ENCODE results near the gene ITPK1.

ITPK1 gene

DNA sequence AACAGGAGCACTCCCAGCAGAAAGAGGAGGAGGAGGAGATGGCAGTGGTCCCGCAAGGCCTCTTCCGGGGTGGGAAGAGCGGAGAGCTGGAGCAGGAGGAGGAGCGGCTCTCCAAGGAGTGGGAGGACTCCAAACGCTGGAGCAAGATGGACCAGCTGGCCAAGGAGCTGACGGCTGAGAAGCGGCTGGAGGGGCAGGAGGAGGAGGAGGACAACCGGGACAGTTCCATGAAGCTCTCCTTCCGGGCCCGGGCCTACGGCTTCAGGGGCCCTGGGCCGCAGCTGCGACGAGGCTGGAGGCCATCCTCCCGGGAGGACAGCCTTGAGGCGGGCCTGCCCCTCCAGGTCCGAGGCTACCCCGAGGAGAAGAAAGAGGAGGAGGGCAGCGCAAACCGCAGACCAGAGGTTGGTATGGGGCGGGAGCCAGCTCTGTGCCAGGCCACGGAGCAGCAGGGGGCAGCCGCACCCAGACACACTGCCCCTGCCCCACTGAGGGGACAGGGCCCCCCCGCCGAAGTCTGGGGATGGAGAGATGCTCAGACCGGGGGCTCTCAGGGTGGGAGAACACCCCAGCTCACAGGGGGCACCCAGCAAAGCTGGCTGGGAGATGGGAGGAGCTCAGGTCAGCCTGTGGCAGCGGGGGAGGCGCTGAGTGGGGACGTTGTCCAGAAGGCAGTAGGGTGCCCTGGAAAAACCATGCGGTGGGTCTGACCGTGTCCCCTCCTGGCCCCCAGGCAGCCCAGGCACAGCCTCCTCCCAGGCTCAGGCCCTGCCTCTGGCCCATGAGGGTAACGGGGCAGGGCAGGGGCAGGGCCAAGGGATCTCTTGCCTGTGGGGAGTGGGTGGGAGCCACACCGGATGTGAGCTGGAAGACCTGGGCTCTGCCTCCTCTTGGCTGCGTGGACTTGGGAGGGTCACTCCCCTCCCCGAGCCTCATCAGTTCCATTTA lies 183.0 kb downstream of the ITPK1 start:
- Histone ChIP-seq H3K9ac (ENCODE audit: low read depth, low read length) (no peak overlapping the region), H3K4me3 (ENCODE audit: low read length) (no peak overlapping the region), H3K9me3 (ENCODE audit: insufficient read depth, low read depth, low read length) (no peaks in the 10 kb centered on the region), H3K4me1 (ENCODE audit: insufficient read depth, low read length) (no peaks in the 10 kb centered on the region), H3K27ac (ENCODE audit: low read depth, low read length) (no peak overlapping the region), H3K27me3 (ENCODE audit: insufficient read depth, low read length) (no peaks in the 10 kb centered on the region), H3K36me3 (ENCODE audit: insufficient read depth, low read length) (no peaks in the 10 kb centered on the region)
- 90% methylated on average over 35 of the region's 35 CpGs for WGBS

DNA sequence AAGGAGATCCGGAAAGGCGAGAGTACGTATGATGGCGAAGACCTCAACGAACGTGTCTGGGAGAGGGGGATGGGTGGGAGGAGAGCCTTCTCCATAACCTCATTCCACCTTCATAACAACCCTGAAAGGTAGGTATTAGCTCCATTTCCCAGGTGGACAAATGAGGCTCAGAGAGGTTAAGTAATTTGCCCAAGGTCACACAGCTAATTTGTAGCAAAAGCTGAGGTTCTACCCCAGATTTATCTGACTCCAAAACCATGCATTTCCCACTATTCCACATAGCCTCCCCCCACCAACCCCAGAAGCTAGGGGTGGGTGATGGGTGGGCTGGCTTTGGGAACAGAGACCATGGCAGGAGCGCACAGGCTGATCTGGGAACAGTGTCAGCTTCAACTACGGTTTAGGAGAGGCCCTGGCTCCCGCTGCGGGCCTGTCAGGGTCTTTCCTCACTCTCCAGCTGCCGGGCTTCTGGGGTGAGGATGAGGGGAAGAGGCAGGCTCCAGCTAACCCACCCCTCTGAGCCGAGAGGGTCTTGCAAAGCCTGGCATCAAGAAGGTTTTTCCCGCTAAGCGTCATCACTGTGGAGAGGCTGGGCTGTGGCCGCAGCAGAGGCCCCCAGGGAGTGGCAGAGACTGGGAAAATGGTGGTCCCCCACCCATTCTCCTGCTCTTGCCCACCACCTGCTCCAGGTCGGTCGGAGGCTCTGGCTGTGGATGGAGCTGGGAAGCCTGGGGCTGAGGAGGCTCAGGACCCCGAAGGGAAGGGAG lies 183.9 kb downstream of the ITPK1 start:
- H3K9ac ChIP-seq (ENCODE audit: low read depth, low read length), result no peak overlapping the region
- H3K4me1 ChIP-seq (ENCODE audit: insufficient read depth, low read length), result no peaks in the 10 kb centered on the region
- no peaks in the 10 kb centered on the region for H3K9me3 ChIP-seq (ENCODE audit: insufficient read depth, low read depth, low read length)
- no peaks in the 10 kb centered on the region for H3K27me3 ChIP-seq (ENCODE audit: insufficient read depth, low read length)
- no peak overlapping the region for H3K27ac ChIP-seq (ENCODE audit: low read depth, low read length)
- 95% methylated on average over 16 of the region's 18 CpGs for WGBS
- no peaks in the 10 kb centered on the region for H3K36me3 ChIP-seq (ENCODE audit: insufficient read depth, low read length)
- no peak overlapping the region for H3K4me3 ChIP-seq (ENCODE audit: low read length)

DNA sequence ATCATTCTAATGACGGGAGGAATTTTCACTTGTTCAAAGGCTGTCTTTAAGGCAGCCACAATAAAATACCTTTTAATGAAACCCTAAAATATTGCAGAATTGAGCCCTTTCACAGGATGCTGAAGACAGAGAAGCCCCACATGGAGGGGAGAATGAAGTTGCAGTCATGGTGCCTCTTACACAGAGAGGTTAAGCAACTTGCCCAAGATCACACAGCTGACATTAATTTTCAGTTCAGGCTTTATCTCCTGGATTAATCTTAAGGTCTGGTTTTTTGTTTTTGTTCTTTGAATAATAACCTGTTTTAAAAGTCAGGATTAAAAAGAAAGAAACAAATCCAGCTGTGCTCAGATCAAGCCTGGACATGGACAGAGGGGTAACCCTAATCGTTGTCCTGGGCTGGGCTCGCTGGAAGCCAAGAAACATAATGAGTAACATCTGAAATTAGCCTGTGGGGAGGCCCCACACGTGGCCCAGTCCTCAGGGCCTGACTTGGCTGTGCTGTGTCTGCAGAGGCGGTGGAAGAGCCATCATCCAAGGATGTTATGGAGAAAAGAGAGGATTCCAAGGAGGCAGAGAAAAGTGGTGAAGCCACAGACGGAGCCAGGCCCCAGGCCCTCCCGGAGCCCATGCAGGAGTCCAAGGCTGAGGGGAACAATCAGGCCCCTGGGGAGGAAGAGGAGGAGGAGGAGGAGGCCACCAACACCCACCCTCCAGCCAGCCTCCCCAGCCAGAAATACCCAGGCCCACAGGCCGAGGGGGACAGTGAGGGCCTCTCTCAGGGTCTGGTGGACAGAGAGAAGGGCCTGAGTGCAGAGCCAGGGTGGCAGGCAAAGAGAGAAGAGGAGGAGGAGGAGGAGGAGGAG lies 184.8 kb downstream of the ITPK1 start:
- no peak overlapping the region for H3K9ac ChIP-seq (ENCODE audit: low read depth, low read length)
- H3K36me3 ChIP-seq (ENCODE audit: insufficient read depth, low read length), result no peaks in the 10 kb centered on the region
- H3K4me3 ChIP-seq (ENCODE audit: low read length), result no peak overlapping the region
- WGBS, result 86% methylated on average over 8 of the region's 8 CpGs
- H3K4me1 ChIP-seq (ENCODE audit: insufficient read depth, low read length), result no peaks in the 10 kb centered on the region
- H3K27ac ChIP-seq (ENCODE audit: low read depth, low read length), result no peak overlapping the region
- H3K9me3 ChIP-seq (ENCODE audit: insufficient read depth, low read depth, low read length), result no peaks in the 10 kb centered on the region
- no peaks in the 10 kb centered on the region for H3K27me3 ChIP-seq (ENCODE audit: insufficient read depth, low read length)

DNA sequence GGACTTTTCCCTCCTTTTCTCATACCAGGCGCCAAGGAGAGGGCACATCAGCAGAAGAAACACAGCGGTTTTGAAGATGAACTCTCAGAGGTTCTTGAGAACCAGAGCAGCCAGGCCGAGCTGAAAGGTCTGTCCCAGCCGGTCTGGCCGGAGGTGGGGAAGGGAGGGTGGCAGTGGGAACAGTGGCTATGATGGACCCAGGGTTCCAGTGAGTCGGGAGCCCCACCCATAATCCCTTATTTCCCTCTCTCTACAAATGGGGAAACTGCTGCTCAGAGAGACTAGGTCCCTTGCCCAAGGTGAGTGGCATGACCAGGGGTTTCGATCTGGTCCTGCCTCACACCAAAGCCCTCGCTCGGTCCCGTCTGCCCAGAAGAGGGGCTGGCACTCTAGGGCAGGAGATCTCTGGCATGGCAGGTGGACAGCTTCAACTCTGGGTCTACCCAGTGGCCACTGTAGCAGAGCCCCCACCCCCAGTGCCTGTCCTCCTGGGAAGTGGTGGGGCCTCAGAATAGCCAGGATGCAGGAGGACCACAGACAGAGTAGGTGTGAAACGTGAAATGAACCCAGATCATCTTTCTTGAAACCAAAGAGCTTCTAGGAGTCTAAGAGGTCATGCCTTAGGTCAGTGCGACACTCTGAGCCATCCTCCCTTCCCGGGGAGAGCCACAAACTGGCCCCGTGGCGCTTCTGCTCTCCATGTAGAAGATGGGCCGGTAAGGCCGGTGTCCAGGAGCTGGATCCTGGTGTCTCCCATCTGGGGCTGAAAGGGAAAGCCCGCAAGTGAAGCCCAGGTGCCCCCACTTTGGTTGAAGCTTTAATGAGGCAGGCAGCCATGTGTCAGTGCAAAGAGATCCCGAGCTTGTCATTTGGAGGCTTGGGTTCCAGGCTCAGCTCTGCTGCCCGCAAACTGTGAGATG lies 185.8 kb downstream of the ITPK1 start:
- Histone ChIP-seq H3K27me3 (ENCODE audit: insufficient read depth, low read length) (no peaks in the 10 kb centered on the region), H3K9me3 (ENCODE audit: insufficient read depth, low read depth, low read length) (no peaks in the 10 kb centered on the region), H3K4me1 (ENCODE audit: insufficient read depth, low read length) (0 out of 2 replicates have a peak, but pooled peaks cover under 1% of the 10 kb centered on the region), H3K36me3 (ENCODE audit: insufficient read depth, low read length) (no peaks in the 10 kb centered on the region), H3K4me3 (ENCODE audit: low read length) (no peak overlapping the region), H3K27ac (ENCODE audit: low read depth, low read length) (no peak overlapping the region), H3K9ac (ENCODE audit: low read depth, low read length) (no peak overlapping the region)
- WGBS, result 91% methylated on average over 20 of the region's 20 CpGs

GRCh38 chr14:92928961-92929688 lies 186.6 kb downstream of the ITPK1 start:
- 89% methylated on average over 12 of the region's 12 CpGs for WGBS

GRCh38 chr14:92928258-92928629 lies 187.5 kb downstream of the ITPK1 start:
- WGBS, result 93% methylated on average over 2 of the region's 3 CpGs
- H3K36me3 ChIP-seq (ENCODE audit: insufficient read depth, low read length), result no peaks in the 10 kb centered on the region

More at GRCh38 chr14:92928961-92929688, 186.6 kb downstream of the ITPK1 start:
- H3K4me1 ChIP-seq (ENCODE audit: insufficient read depth, low read length), result peaks cover 4% of the 10 kb centered on the region; the same call in 1 of the 2 replicates
- H3K9ac ChIP-seq (ENCODE audit: low read depth, low read length), result no peak overlapping the region
- 0 out of 2 replicates have a peak, but pooled peaks cover under 1% of the 10 kb centered on the region for H3K27me3 ChIP-seq (ENCODE audit: insufficient read depth, low read length)
- no peaks in the 10 kb centered on the region for H3K9me3 ChIP-seq (ENCODE audit: insufficient read depth, low read depth, low read length)
- H3K4me3 ChIP-seq (ENCODE audit: low read length), result no peak overlapping the region
- no peaks in the 10 kb centered on the region for H3K36me3 ChIP-seq (ENCODE audit: insufficient read depth, low read length)
- H3K27ac ChIP-seq (ENCODE audit: low read depth, low read length), result no peak overlapping the region

GRCh38 chr14:92927349-92928257 lies 188.1 kb downstream of the ITPK1 start:
- peaks cover 7% of the 10 kb centered on the region; the same call in 1 of the 2 replicates for H3K27me3 ChIP-seq (ENCODE audit: insufficient read depth, low read length)
- no peak overlapping the region for H3K4me3 ChIP-seq (ENCODE audit: low read length)
- 83% methylated on average over 14 of the region's 14 CpGs for WGBS
- H3K4me1 ChIP-seq (ENCODE audit: insufficient read depth, low read length), result peaks cover 6% of the 10 kb centered on the region; the same call in 1 of the 2 replicates
- H3K9ac ChIP-seq (ENCODE audit: low read depth, low read length), result no peak overlapping the region
- H3K27ac ChIP-seq (ENCODE audit: low read depth, low read length), result no peak overlapping the region
- H3K9me3 ChIP-seq (ENCODE audit: insufficient read depth, low read depth, low read length), result no peaks in the 10 kb centered on the region
- no peaks in the 10 kb centered on the region for H3K36me3 ChIP-seq (ENCODE audit: insufficient read depth, low read length)

More at GRCh38 chr14:92928258-92928629, 187.5 kb downstream of the ITPK1 start:
- H3K4me1 ChIP-seq (ENCODE audit: insufficient read depth, low read length), result peaks cover 4% of the 10 kb centered on the region; the same call in 1 of the 2 replicates
- H3K9ac ChIP-seq (ENCODE audit: low read depth, low read length), result no peak overlapping the region
- no peaks in the 10 kb centered on the region for H3K9me3 ChIP-seq (ENCODE audit: insufficient read depth, low read depth, low read length)
- no peak overlapping the region for H3K27ac ChIP-seq (ENCODE audit: low read depth, low read length)
- 0 out of 2 replicates have a peak, but pooled peaks cover 5% of the 10 kb centered on the region for H3K27me3 ChIP-seq (ENCODE audit: insufficient read depth, low read length)
- H3K4me3 ChIP-seq (ENCODE audit: low read length), result no peak overlapping the region

GRCh38 chr14:92926931-92927330 lies 188.8 kb downstream of the ITPK1 start:
- Histone ChIP-seq H3K9ac (ENCODE audit: low read depth, low read length) (no peak overlapping the region), H3K4me3 (ENCODE audit: low read length) (no peak overlapping the region), H3K27me3 (ENCODE audit: insufficient read depth, low read length) (peaks cover 13% of the 10 kb centered on the region), H3K36me3 (ENCODE audit: insufficient read depth, low read length) (no peaks in the 10 kb centered on the region), H3K27ac (ENCODE audit: low read depth, low read length) (no peak overlapping the region), H3K9me3 (ENCODE audit: insufficient read depth, low read depth, low read length) (no peaks in the 10 kb centered on the region), H3K4me1 (ENCODE audit: insufficient read depth, low read length) (peaks cover 7% of the 10 kb centered on the region; the same call in 1 of the 2 replicates)
- WGBS, result 88% methylated on average over 3 of the region's 3 CpGs
